Astrocyte (in vitro differentiated cells and primary cell): ENCODE data around the gene STMN1. TPM values are rescaled to one million over a fixed set of nuclear protein-coding genes. Genes with fewer than 3 reads are reported as not detected.

ENCODE experiments used
- DNase-seq: peaks from one replicate; pipeline ENCODE4 v3.0.0-alpha.2; 2010; ENCODE audit warnings: low read depth
- FAIRE-seq: peaks from 2 replicates; lab custom pipeline; 2011; peaks lifted over from hg19 to GRCh38; lab: Jason Lieb, UNC
- H2AFZ ChIP-seq: 2 replicates; pipeline ENCODE4 v1.6.0; 2012; ENCODE audit warnings: low read depth, low read length, inconsistent platforms
- H3K27ac ChIP-seq: 2 replicates; pipeline ENCODE4 v1.5.1; 2011; ENCODE audit warnings: low read depth, low read length, inconsistent platforms
- H3K27me3 ChIP-seq: 2 replicates; pipeline ENCODE4 v1.6.0; 2011; ENCODE audit warnings: low read length, inconsistent platforms; ENCODE audit not compliant: insufficient read depth
- H3K36me3 ChIP-seq: 2 replicates; pipeline ENCODE4 v1.5.1; 2011; ENCODE audit warnings: low read length, inconsistent platforms; ENCODE audit not compliant: insufficient read depth
- H3K4me1 ChIP-seq: 2 replicates; pipeline ENCODE4 v1.5.1; 2011; ENCODE audit warnings: low read length, inconsistent platforms; ENCODE audit not compliant: insufficient read depth
- H3K4me2 ChIP-seq: 2 replicates; pipeline ENCODE4 v1.6.0; 2012; ENCODE audit warnings: low read length, inconsistent platforms
- H3K4me3 ChIP-seq: 2 replicates; pipeline ENCODE4 v1.5.1; 2011; ENCODE audit warnings: low read depth, mild to moderate bottlenecking, low read length, inconsistent platforms; ENCODE audit not compliant: insufficient read depth
- H3K79me2 ChIP-seq: 2 replicates; pipeline ENCODE4 v1.6.0; 2012; ENCODE audit warnings: mild to moderate bottlenecking, low read length, inconsistent platforms; ENCODE audit not compliant: insufficient read depth
- H3K9ac ChIP-seq: 2 replicates; pipeline ENCODE4 v1.6.0; 2012; ENCODE audit warnings: mild to moderate bottlenecking, low read length, inconsistent platforms
- H3K9me3 ChIP-seq: 2 replicates; pipeline ENCODE4 v1.5.1; 2012; ENCODE audit warnings: low read depth, mild to moderate bottlenecking, low read length, inconsistent platforms; ENCODE audit not compliant: insufficient read depth
- H4K20me1 ChIP-seq: 2 replicates; pipeline ENCODE4 v1.6.0; 2012; ENCODE audit warnings: low read length, inconsistent platforms; ENCODE audit not compliant: insufficient read depth
- H3K27ac Mint-ChIP-seq: one replicate; pipeline ENCODE4 v1.8.0; 2021; ENCODE audit warnings: mild to moderate bottlenecking, mixed read lengths; ENCODE audit not compliant: unreplicated experiment
- H3K27me3 Mint-ChIP-seq: one replicate; pipeline ENCODE4 v1.8.0; 2021; ENCODE audit warnings: low read depth, mixed read lengths; ENCODE audit not compliant: unreplicated experiment
- H3K36me3 Mint-ChIP-seq: one replicate; pipeline ENCODE4 v1.8.0; 2021; ENCODE audit warnings: low read depth, mixed read lengths; ENCODE audit not compliant: unreplicated experiment
- H3K4me1 Mint-ChIP-seq: one replicate; pipeline ENCODE4 v1.8.0; 2021; ENCODE audit warnings: low read depth, mixed read lengths; ENCODE audit not compliant: unreplicated experiment
- H3K4me3 Mint-ChIP-seq: one replicate; pipeline ENCODE4 v1.8.0; 2021; ENCODE audit warnings: mild to moderate bottlenecking, moderate library complexity, mixed read lengths; ENCODE audit not compliant: unreplicated experiment
- H3K9me3 Mint-ChIP-seq: one replicate; pipeline ENCODE4 v1.8.0; 2021; ENCODE audit warnings: mild to moderate bottlenecking, mixed read lengths; ENCODE audit not compliant: unreplicated experiment
- EZH2 ChIP-seq: IDR thresholded peaks from 2 replicates; pipeline ENCODE4 v1.6.1; 2012; ENCODE audit warnings: mild to moderate bottlenecking, low read length, inconsistent platforms; ENCODE audit not compliant: insufficient read depth
- total RNA-seq: library from RNA; stranded (reverse); gene quantifications from 2 replicates; pipeline ENCODE4 v1.2.1, GENCODE V29; 2021
- TF ChIP-seq, protein P1 (sequence below): IDR thresholded peaks from 2 replicates; pipeline ENCODE4 v1.5.1; 2011; ENCODE audit warnings: low read depth, mild to moderate bottlenecking, inconsistent platforms, low read length, moderate library complexity; ENCODE audit not compliant: insufficient read depth

Gene STMN1
- total RNA-seq, 1 donor from 2014 or later: 173 TPM

GRCh38 chr1:25893116-25893515, 13.1 kb downstream of the STMN1 start:
- Mint-ChIP-seq H3K27ac (peak overlapping the region; percentile 69), H3K27me3 (no peaks in the 10 kb centered on the region), H3K4me1 (peaks cover 43% of the 10 kb centered on the region), H3K9me3 (no peaks in the 10 kb centered on the region), H3K36me3 (peaks cover 11% of the 10 kb centered on the region), H3K4me3 (no peak overlapping the region)
- no peak overlapping the region for H3K4me3 ChIP-seq
- DNase-seq: no peak
- FAIRE-seq: no peak
- H3K9me3 ChIP-seq: no peaks in the 10 kb centered on the region
- H2AFZ ChIP-seq: no peak overlapping the region
- H3K9ac ChIP-seq: no peak overlapping the region
- H3K36me3 ChIP-seq: no peaks in the 10 kb centered on the region
- H4K20me1 ChIP-seq: peaks cover under 1% of the 10 kb centered on the region
- peak overlapping the region; percentile 54 for H3K27ac ChIP-seq
- no peaks in the 10 kb centered on the region for H3K79me2 ChIP-seq
- H3K4me2 ChIP-seq: peak overlapping the region; percentile 23
- no peak for TF ChIP-seq EZH2
- TF ChIP-seq, protein P1, sequence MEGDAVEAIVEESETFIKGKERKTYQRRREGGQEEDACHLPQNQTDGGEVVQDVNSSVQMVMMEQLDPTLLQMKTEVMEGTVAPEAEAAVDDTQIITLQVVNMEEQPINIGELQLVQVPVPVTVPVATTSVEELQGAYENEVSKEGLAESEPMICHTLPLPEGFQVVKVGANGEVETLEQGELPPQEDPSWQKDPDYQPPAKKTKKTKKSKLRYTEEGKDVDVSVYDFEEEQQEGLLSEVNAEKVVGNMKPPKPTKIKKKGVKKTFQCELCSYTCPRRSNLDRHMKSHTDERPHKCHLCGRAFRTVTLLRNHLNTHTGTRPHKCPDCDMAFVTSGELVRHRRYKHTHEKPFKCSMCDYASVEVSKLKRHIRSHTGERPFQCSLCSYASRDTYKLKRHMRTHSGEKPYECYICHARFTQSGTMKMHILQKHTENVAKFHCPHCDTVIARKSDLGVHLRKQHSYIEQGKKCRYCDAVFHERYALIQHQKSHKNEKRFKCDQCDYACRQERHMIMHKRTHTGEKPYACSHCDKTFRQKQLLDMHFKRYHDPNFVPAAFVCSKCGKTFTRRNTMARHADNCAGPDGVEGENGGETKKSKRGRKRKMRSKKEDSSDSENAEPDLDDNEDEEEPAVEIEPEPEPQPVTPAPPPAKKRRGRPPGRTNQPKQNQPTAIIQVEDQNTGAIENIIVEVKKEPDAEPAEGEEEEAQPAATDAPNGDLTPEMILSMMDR: no peak
- H3K4me1 ChIP-seq: peaks cover 48% of the 10 kb centered on the region
- no peaks in the 10 kb centered on the region for H3K27me3 ChIP-seq

DNA sequence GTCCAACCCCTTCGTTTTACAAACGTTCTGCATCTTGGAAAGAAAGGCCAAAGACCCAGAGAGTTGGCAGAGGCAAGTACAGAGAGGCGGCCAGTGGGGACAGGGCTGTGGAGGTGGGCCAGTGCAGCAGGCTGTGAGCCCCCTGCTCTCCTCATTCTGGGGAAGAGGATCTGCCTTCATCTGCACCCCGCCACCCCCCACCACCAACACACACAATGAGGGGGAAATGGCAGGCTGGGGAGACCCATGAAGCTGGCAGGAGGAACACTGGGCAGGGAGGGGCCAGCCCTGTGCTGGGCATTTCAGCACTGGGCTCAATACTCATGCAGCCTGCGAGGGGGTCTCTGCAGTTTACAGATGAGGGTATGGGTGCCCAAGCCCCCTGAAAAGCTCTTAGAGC, 14.6 kb downstream of the STMN1 start:
- Histone ChIP-seq H3K4me1 (peaks cover 46% of the 10 kb centered on the region), H3K79me2 (no peaks in the 10 kb centered on the region), H3K36me3 (no peaks in the 10 kb centered on the region), H2AFZ (no peak overlapping the region), H3K9ac (peak overlapping the region; percentile 50), H3K4me3 (no peak overlapping the region), H4K20me1 (no peaks in the 10 kb centered on the region), H3K27ac (peak overlapping the region; percentile 94), H3K9me3 (no peaks in the 10 kb centered on the region), H3K4me2 (peak overlapping the region; percentile 40), H3K27me3 (no peaks in the 10 kb centered on the region)
- peaks cover 42% of the 10 kb centered on the region for H3K4me1 Mint-ChIP-seq
- no peak overlapping the region for H3K4me3 Mint-ChIP-seq
- H3K27ac Mint-ChIP-seq: peak overlapping the region; percentile 73
- peaks cover 9% of the 10 kb centered on the region for H3K36me3 Mint-ChIP-seq
- H3K27me3 Mint-ChIP-seq: no peaks in the 10 kb centered on the region
- DNase-seq (no peak), FAIRE-seq (no peak)
- no peaks in the 10 kb centered on the region for H3K9me3 Mint-ChIP-seq
- TF ChIP-seq, protein P1: no peak
- TF ChIP-seq EZH2: no peak

GRCh38 chr1:25890239-25891034, 15.8 kb downstream of the STMN1 start:
- no peaks in the 10 kb centered on the region for H3K36me3 ChIP-seq
- H3K9ac ChIP-seq: no peak overlapping the region
- H3K27me3 Mint-ChIP-seq: no peaks in the 10 kb centered on the region
- TF ChIP-seq, protein P1: no peak
- no peak for TF ChIP-seq EZH2
- FAIRE-seq (no peak), DNase-seq (peak; percentile 81)
- no peaks in the 10 kb centered on the region for H3K9me3 Mint-ChIP-seq
- no peak overlapping the region for H2AFZ ChIP-seq
- H4K20me1 ChIP-seq: no peaks in the 10 kb centered on the region
- peak overlapping the region; percentile 58 for H3K27ac Mint-ChIP-seq
- no peaks in the 10 kb centered on the region for H3K9me3 ChIP-seq
- H3K27me3 ChIP-seq: no peaks in the 10 kb centered on the region
- no peak overlapping the region for H3K4me3 Mint-ChIP-seq
- no peak overlapping the region for H3K4me3 ChIP-seq
- H3K4me2 ChIP-seq: peak overlapping the region; percentile 27
- H3K27ac ChIP-seq: peak overlapping the region; percentile 39
- H3K79me2 ChIP-seq: no peaks in the 10 kb centered on the region
- H3K4me1 ChIP-seq: peaks cover 34% of the 10 kb centered on the region
- H3K4me1 Mint-ChIP-seq: peaks cover 30% of the 10 kb centered on the region
- peaks cover 9% of the 10 kb centered on the region for H3K36me3 Mint-ChIP-seq
